ENCODE measurements around the gene TRPV5. TPM values are rescaled to one million over a fixed set of nuclear protein-coding genes. Genes with fewer than 3 reads are reported as not detected.
A peak's percentile ranks its signal among the peaks of the same experiment; 100 is the strongest.

The TRPV5 gene
- total and polyA plus RNA-seq, 2 of the 8 experiments (the other 6 are each of a cell fraction or from before 2014, with no cell fraction given) = 0.03 TPM; not detected in 1

DNA sequence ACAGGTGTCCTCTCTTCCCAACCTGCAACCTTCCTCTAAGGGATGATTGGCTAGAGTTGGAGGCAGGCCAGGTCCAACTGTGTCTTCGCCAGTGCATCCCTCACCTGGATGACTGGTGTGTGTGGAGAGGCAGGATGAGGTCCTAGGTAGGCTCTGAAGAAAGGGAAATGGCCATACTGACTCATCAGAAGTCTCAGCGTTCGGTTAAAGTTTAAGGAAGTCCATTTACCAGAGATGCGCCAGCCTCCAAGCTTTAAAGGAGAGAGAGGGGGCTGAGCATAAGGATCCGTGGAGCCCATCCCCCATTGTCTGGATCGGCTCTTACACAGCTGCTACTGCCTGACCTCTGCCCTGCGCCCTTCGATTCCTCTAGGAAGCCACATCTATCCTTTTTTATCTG, 24.2 kb upstream of the TRPV5 start:
- H3K4me2 ChIP-seq (ENCODE audit: insufficient read depth in 1 of 2, low read depth in 2 of 2, low read length in 2 of 2) = no peak overlapping the region
- peaks cover 0 to 11% (median 6%) of the 10 kb centered on the region in 4 experiments; a peak in 6 of 7 replicates for H3K4me1 ChIP-seq (replicated peaks in 1 of 4; ENCODE audit: control insufficient read depth in 3 of 4, insufficient read depth in 4 of 4, low read length in 3 of 4)
- no peak overlapping the region for H3K56ac ChIP-seq (replicated peaks; ENCODE audit: insufficient read length, low read depth, low read length)
- H4K91ac ChIP-seq (replicated peaks; ENCODE audit: insufficient read length, low read length) = no peak overlapping the region
- H3K14ac ChIP-seq (ENCODE audit: insufficient read length) = no peak overlapping the region
- H3K27ac ChIP-seq (ENCODE audit: low read depth, low read length) = no peak overlapping the region
- H3K79me2 ChIP-seq (ENCODE audit: control insufficient read depth in 1 of 2, insufficient read depth in 2 of 2, low read length in 2 of 2) = no peaks in the 10 kb centered on the region
- no peaks in the 10 kb centered on the region for H3K27me3 ChIP-seq (replicated peaks in 1 of 4; ENCODE audit: control insufficient read depth in 3 of 4, extremely low read depth in 1 of 4, insufficient read depth in 3 of 4, low read length in 3 of 4)
- no peak overlapping the region for H4K8ac ChIP-seq (ENCODE audit: extremely low read depth, insufficient read depth, low read length)
- POLR2A ChIA-PET (ENCODE audit: partially characterized antibody) = no interaction called here
- peaks cover 0 to 2% (median 0%) of the 10 kb centered on the region in 4 experiments; a peak in 1 of 8 replicates for H3K36me3 ChIP-seq (ENCODE audit: control insufficient read depth in 2 of 4, insufficient read depth in 4 of 4, low read length in 3 of 4)
- FAIRE-seq (no peak), DNase-seq (ENCODE audit: low read depth in 1 of 2, low spot score in 2 of 2) (no peak)
- CTCF ChIA-PET (ENCODE audit: partially characterized antibody) = interaction anchor here (1.8 to 1.9 kb wide), 2 partner anchors 84 to 258 kb away, joined by 4 to 7 read pairs; no protein-coding TSS in a partner anchor
- H2BK120ac ChIP-seq (replicated peaks; ENCODE audit: low read depth, low read length) = no peak overlapping the region
- H4K5ac ChIP-seq (ENCODE audit: insufficient read length, low read depth, low read length) = no peak overlapping the region
- no peak overlapping the region for H2AK5ac ChIP-seq (ENCODE audit: low read depth, low read length)
- no peak overlapping the region for H2BK20ac ChIP-seq (ENCODE audit: low read length)
- peak overlapping the region; percentile 36; the same call in 1 of the 2 replicates for H2BK5ac ChIP-seq (ENCODE audit: low read depth, low read length)
- peaks cover 2% of the 10 kb centered on the region; the same call in 1 of the 2 replicates for H3K23me2 ChIP-seq (ENCODE audit: low read depth, low read length)
- H4K20me1 ChIP-seq (replicated peaks in 1 of 2; ENCODE audit: control insufficient read depth in 1 of 2, insufficient read depth in 2 of 2, low read length in 2 of 2) = no peaks in the 10 kb centered on the region
- H3K18ac ChIP-seq (ENCODE audit: extremely low read depth, low read length) = peak overlapping the region; percentile 55; the same call in 1 of the 2 replicates
- WGBS, 2 experiments (ENCODE audit: extremely low coverage in 1 of 2, insufficient coverage in 1 of 2, insufficient read length in 1 of 2, insufficient replicate concordance in 2 of 2, low coverage in 1 of 2, low lambda C conversion rate in 2 of 2, missing lambda C conversion rate in 1 of 2) = 91% methylated on average over 8 of the region's 8 CpGs; no CpG with 5 or more reads in 1 of the 2 experiments
- no peak overlapping the region for H3K9ac ChIP-seq (replicated peaks in 1 of 4; ENCODE audit: extremely low read depth in 1 of 4, low read depth in 3 of 4, low read length in 3 of 4)
- no peak overlapping the region for H3K4me3 ChIP-seq (ENCODE audit: extremely low read depth in 1 of 4, insufficient read depth in 2 of 4, low read depth in 3 of 4, low read length in 4 of 4)
- H3K23ac ChIP-seq (ENCODE audit: insufficient read length) = no peak overlapping the region
- no peak overlapping the region; the same call in 1 of the 2 replicates for H2BK12ac ChIP-seq (ENCODE audit: low read depth, low read length)
- no peaks in the 10 kb centered on the region for H3K79me1 ChIP-seq (ENCODE audit: low read depth, low read length)
- no peak overlapping the region for H3K4ac ChIP-seq (replicated peaks; ENCODE audit: insufficient read length, low read depth, low read length)
- no peak overlapping the region for H2BK15ac ChIP-seq (ENCODE audit: low read length)
- H2AFZ ChIP-seq (ENCODE audit: low read length) = no peak overlapping the region
- H3K9me3 ChIP-seq (ENCODE audit: insufficient read depth in 2 of 2, low read depth in 1 of 2, low read length in 1 of 2) = peaks cover 8 to 10% of the 10 kb centered on the region in 2 experiments; a peak in 3 of 4 replicates
- TF ChIP-seq RBBP5 (IDR thresholded peaks at IDR 0.05; ENCODE audit: borderline replicate concordance, low read depth, low read length) (no peak), CHD2 (IDR thresholded peaks at IDR 0.05; ENCODE audit: low read length) (no peak), EZH2 (IDR thresholded peaks at IDR 0.05; ENCODE audit: low read depth, low read length, severe bottlenecking) (no peak), JUND (IDR thresholded peaks at IDR 0.05; ENCODE audit: low read length) (no peak)

Data from H1 (cell line).